SK-N-SH (cell line): Measurements from ENCODE around the gene IDUA. TPM values are rescaled to one million over a fixed set of nuclear protein-coding genes. Genes with fewer than 3 reads are reported as not detected.

Experiments
- CTCF ChIA-PET: fragments of 300-600, 350-600 bp; formaldehyde crosslinking; extraction: SDS; loops from one replicate; lab custom pipeline; 2021; lab: Yijun Ruan, JAX
- POLR2A ChIA-PET: fragments of 350-600 bp; sonication (Branson Sonifier 250); formaldehyde crosslinking; extraction: SDS; loops from one replicate; lab custom pipeline; 2020; ENCODE audit warnings: antibody characterized with exemption, inconsistent platforms; lab: Yijun Ruan, JAX
- DNase-seq: peaks from one replicate; pipeline ENCODE4 v3.0.0; 2012
- H2AFZ ChIP-seq: fragments of 200-600 bp; sonication (generic); 2 replicates; pipeline ENCODE4 v1.8.1; 2016; ENCODE audit warnings: antibody characterized with exemption, mild to moderate bottlenecking, low read depth
- H3F3A ChIP-seq: fragments of 200-600 bp; sonication (generic); replicated peaks from 2 replicates; pipeline ENCODE3; 2016; ENCODE audit warnings: antibody characterized with exemption, mild to moderate bottlenecking; ENCODE audit not compliant: insufficient read depth
- H3K27ac ChIP-seq, 2 experiments: fragments of 200-500 bp in 1 of 2; fragments of 200-600 bp in 1 of 2; sonication (Bioruptor generic) in 1 of 2; sonication (generic), shearing (Covaris generic) in 1 of 2; 2 replicates each; pipeline versions ENCODE4 v1.5.1 to v1.6.1; 2014 to 2016; ENCODE audit warnings: low read depth in 2 of 2, inconsistent platforms in 1 of 2, low read length in 1 of 2, mild to moderate bottlenecking in 1 of 2, mixed read lengths in 1 of 2
- H3K27me3 ChIP-seq: fragments of 200-600 bp; sonication (generic), shearing (Covaris generic); 2 replicates; pipeline ENCODE4 v1.6.1; 2016; ENCODE audit warnings: mixed run types; ENCODE audit not compliant: insufficient read depth
- H3K36me3 ChIP-seq, 2 experiments: fragments of 200-500 bp in 1 of 2; fragments of 200-600 bp in 1 of 2; sonication (Bioruptor generic) in 1 of 2; sonication (generic) in 1 of 2; replicated peaks in 1 of 2; 2 replicates each; pipeline versions ENCODE3 to v1.5.1; 2014 to 2016; ENCODE audit warnings: low read length in 1 of 2, mild to moderate bottlenecking in 1 of 2; ENCODE audit not compliant: insufficient read depth in 2 of 2, control insufficient read depth in 1 of 2
- H3K4me1 ChIP-seq, 2 experiments: fragments of 200-500 bp in 1 of 2; fragments of 200-600 bp in 1 of 2; sonication (Bioruptor generic) in 1 of 2; sonication (generic), shearing (Covaris generic) in 1 of 2; 2 replicates each; pipeline versions ENCODE4 v1.5.1 to v1.6.1; 2014 to 2016; ENCODE audit warnings: low read depth in 1 of 2, low read length in 1 of 2, mixed run types in 1 of 2; ENCODE audit not compliant: insufficient read depth in 2 of 2, control insufficient read depth in 1 of 2
- H3K4me2 ChIP-seq: fragments of 200-600 bp; sonication (generic), shearing (Covaris generic); 2 replicates; pipeline ENCODE4 v1.6.1; 2017; ENCODE audit warnings: mixed run types
- H3K4me3 ChIP-seq, 2 experiments: fragments of 200-500 bp in 1 of 2; fragments of 200-600 bp in 1 of 2; sonication (Bioruptor generic) in 1 of 2; sonication (generic), shearing (Covaris generic) in 1 of 2; 2 replicates each; pipeline versions ENCODE4 v1.5.1 to v1.8.1; 2014 to 2016; ENCODE audit warnings: low read depth in 2 of 2, inconsistent platforms in 1 of 2, low read length in 1 of 2, mild to moderate bottlenecking in 1 of 2, mixed read lengths in 1 of 2, moderate library complexity in 1 of 2
- H3K79me2 ChIP-seq: fragments of 200-600 bp; sonication (generic); 2 replicates; pipeline ENCODE4 v1.8.1; 2017; ENCODE audit warnings: mild to moderate bottlenecking; ENCODE audit not compliant: insufficient read depth
- H3K9ac ChIP-seq: fragments of 200-600 bp; sonication (generic); 2 replicates; pipeline ENCODE4 v1.6.1; 2017; ENCODE audit warnings: mixed run types
- H3K9me2 ChIP-seq: fragments of 200-600 bp; sonication (generic); 2 replicates; pipeline ENCODE4 v1.6.1; 2017; ENCODE audit warnings: mixed run types
- H3K9me3 ChIP-seq: fragments of 200-600 bp; sonication (generic); 2 replicates; pipeline ENCODE4 v1.6.1; 2017; ENCODE audit warnings: mixed run types, mild to moderate bottlenecking, moderate library complexity
- H4K20me1 ChIP-seq: fragments of 200-600 bp; sonication (generic); 2 replicates; pipeline ENCODE4 v1.6.1; 2017; ENCODE audit warnings: mild to moderate bottlenecking, mixed run types; ENCODE audit not compliant: insufficient read depth
- EZH2phosphoT487 ChIP-seq: fragments of 200-600 bp; sonication (generic); IDR thresholded peaks from 2 replicates; pipeline ENCODE4 v1.6.1; 2017; ENCODE audit warnings: low read depth, mixed run types, mild to moderate bottlenecking, antibody characterized with exemption, moderate library complexity, borderline replicate concordance
- MXI1 ChIP-seq: IDR thresholded peaks from 2 replicates; pipeline ENCODE4 v1.6.1; 2012; ENCODE audit warnings: mild to moderate bottlenecking, low read depth, low read length, improper control_type of control experiment
- PBX3 ChIP-seq: IDR thresholded peaks from 2 replicates; pipeline ENCODE4; 2012
- RAD21 ChIP-seq: IDR thresholded peaks from 2 replicates; pipeline ENCODE4 v1.6.1; 2012; ENCODE audit warnings: mild to moderate bottlenecking, low read length
- RCOR1 ChIP-seq: fragments of 150-350 bp; IDR thresholded peaks from 2 replicates; pipeline ENCODE4 v1.6.1; 2017; ENCODE audit warnings: antibody characterized with exemption, low read length
- TAF1 ChIP-seq: IDR thresholded peaks from 2 replicates; pipeline ENCODE4 v1.6.1; 2012; ENCODE audit warnings: low read depth, mild to moderate bottlenecking, low read length, moderate library complexity, borderline replicate concordance
- TEAD4 ChIP-seq: IDR thresholded peaks from 2 replicates; pipeline ENCODE4 v1.4.0; 2012; ENCODE audit warnings: mild to moderate bottlenecking, borderline replicate concordance; ENCODE audit not compliant: insufficient read depth
- ZBTB33 ChIP-seq: IDR thresholded peaks from 2 replicates; pipeline ENCODE4 v1.4.0; 2012; ENCODE audit warnings: low read depth, borderline replicate concordance
- WGBS: methylation state at CpG from one replicate; pipeline ENCODE4 v1.1.6; 2017; ENCODE audit warnings: low lambda C conversion rate; 5-methylcytosine and 5-hydroxymethylcytosine counted together
- polyA plus RNA-seq, 3 experiments: library from polyadenylated mRNA; depleted of rRNA; stranded (reverse); fragments of >200 nt; gene quantifications; 2 replicates each; pipeline ENCODE4 v1.2.3, GENCODE V29; 2012

IDUA gene
- polyA plus RNA-seq, 1 of the 3 experiments (the other 2 are of a cell fraction) = 24.4 TPM

GRCh38 chr4:968221-968620 lies 18.6 kb upstream of the IDUA start:
- Histone ChIP-seq H2AFZ (no peak overlapping the region), H3K9me3 (no peaks in the 10 kb centered on the region), H3K4me3 (no peak overlapping the region), H3K36me3 (peaks cover 0 to 28% of the 10 kb centered on the region in 2 experiments), H3K27ac (no peak overlapping the region), H3K27me3 (no peaks in the 10 kb centered on the region), H4K20me1 (peaks cover 18% of the 10 kb centered on the region), H3K9me2 (no peaks in the 10 kb centered on the region), H3K4me2 (no peak overlapping the region), H3K79me2 (peaks cover 18% of the 10 kb centered on the region; the same call in 1 of the 2 replicates), H3K4me1 (peaks cover 7 to 14% of the 10 kb centered on the region in 2 experiments; a peak in 1 of 4 replicates), H3F3A (no peaks in the 10 kb centered on the region), H3K9ac (no peak overlapping the region)
- 91% methylated on average over 9 of the region's 24 CpGs for WGBS
- no peak for TF ChIP-seq MXI1
- TF ChIP-seq TEAD4 = no peak
- ChIA-PET POLR2A (no interaction called here), CTCF (interaction anchor here (2.1 kb wide), 1 partner anchor 19 kb away, joined by 7 read pairs; the partner anchor contains the start of gene IDUA)
- DNase-seq = no peak

GRCh38 chr4:968621-969394 lies 18.0 kb upstream of the IDUA start:
- POLR2A ChIA-PET = no interaction called here
- TF ChIP-seq TAF1 (no peak), RAD21 (no peak)
- TF ChIP-seq, all 33 proteins: peak for 0
- Histone ChIP-seq H3K9me2 (no peaks in the 10 kb centered on the region), H3K79me2 (peaks cover 18% of the 10 kb centered on the region; the same call in 1 of the 2 replicates), H3K27ac (no peak overlapping the region), H3K4me2 (no peak overlapping the region), H3K36me3 (peaks cover 0 to 23% of the 10 kb centered on the region in 2 experiments), H4K20me1 (peaks cover 18% of the 10 kb centered on the region), H3K27me3 (no peaks in the 10 kb centered on the region), H3K4me1 (peaks cover 7 to 16% of the 10 kb centered on the region in 2 experiments; a peak in 1 of 4 replicates), H3K9ac (no peak overlapping the region), H3K9me3 (no peaks in the 10 kb centered on the region), H3F3A (no peaks in the 10 kb centered on the region), H2AFZ (no peak overlapping the region), H3K4me3 (no peak overlapping the region)
- 100% methylated on average over 2 of the region's 23 CpGs for WGBS
- DNase-seq = no peak
- CTCF ChIA-PET = no interaction called here

- ChIA-PET POLR2A (no interaction called here), CTCF (interaction anchor here (0.7 kb wide), 1 partner anchor 40 kb away, joined by 3 read pairs; no protein-coding TSS in a partner anchor)
- H3K27me3 ChIP-seq = no peaks in the 10 kb centered on the region
- H3K9me2 ChIP-seq = no peaks in the 10 kb centered on the region
- H3F3A ChIP-seq = no peaks in the 10 kb centered on the region
- H4K20me1 ChIP-seq = peaks cover 18% of the 10 kb centered on the region
- H3K79me2 ChIP-seq = peaks cover 18% of the 10 kb centered on the region; the same call in 1 of the 2 replicates
- no peak for TF ChIP-seq MXI1
- no peak for TF ChIP-seq EZH2phosphoT487
- TF ChIP-seq ZBTB33 = no peak
- TF ChIP-seq RCOR1 = no peak
- no peak for TF ChIP-seq PBX3
- H3K9ac ChIP-seq = no peak overlapping the region
- H3K4me2 ChIP-seq = no peak overlapping the region
- peaks cover 7 to 18% of the 10 kb centered on the region in 2 experiments; a peak in 1 of 4 replicates for H3K4me1 ChIP-seq
- H3K27ac ChIP-seq = no peak overlapping the region
- H3K4me3 ChIP-seq = no peak overlapping the region
- peaks cover 0 to 14% of the 10 kb centered on the region in 2 experiments for H3K36me3 ChIP-seq
- no peak for DNase-seq
- H3K9me3 ChIP-seq = no peaks in the 10 kb centered on the region
- 95% methylated on average over 25 of the region's 25 CpGs for WGBS
- H2AFZ ChIP-seq = no peak overlapping the region
Measured at GRCh38 chr4:970046-970745, 16.6 kb upstream of the IDUA start.
